H1 (cell line): ENCODE results near the gene USP43. TPM values are rescaled to one million over a fixed set of nuclear protein-coding genes. Genes with fewer than 3 reads are reported as not detected.

ENCODE experiments used
- BACH1 ChIP-seq: IDR thresholded peaks from 2 replicates; pipeline ENCODE4 v1.6.1; 2012; ENCODE audit warnings: low read length, improper control_type of control experiment
- CBX5 ChIP-seq: fragments of 300-800, 300-1000 bp; sonication (generic); IDR thresholded peaks from 2 replicates; pipeline ENCODE4 v1.7.1; 2016; ENCODE audit warnings: antibody characterized with exemption, low read length, low read depth
- CHD7 ChIP-seq: fragments of 300-600 bp; sonication (generic); IDR thresholded peaks from 2 replicates; pipeline ENCODE4 v1.7.1; 2012; ENCODE audit warnings: low read length, moderate library complexity, mild to moderate bottlenecking, inconsistent platforms; ENCODE audit not compliant: insufficient replicate concordance
- RBBP5 ChIP-seq: IDR thresholded peaks from 2 replicates; pipeline ENCODE4 v1.7.1; 2012; ENCODE audit warnings: low read depth, mild to moderate bottlenecking, inconsistent platforms, low read length, moderate library complexity, borderline replicate concordance
- SP2 ChIP-seq: IDR thresholded peaks from 2 replicates; pipeline ENCODE4 v1.6.1; 2012; ENCODE audit warnings: mild to moderate bottlenecking, low read length, inconsistent platforms
- polyA plus RNA-seq, 7 experiments: library from polyadenylated mRNA; depleted of rRNA in 3 of 7; stranded (reverse) in 5 of 7; unstranded in 2 of 7; fragments of >200 nt in 5 of 7; fragments of 200-250 nt in 2 of 7; gene quantifications; 1 replicate in 5 of 7; 2 replicates in 1 of 7; 4 replicates in 1 of 7; pipeline versions ENCODE4 v1.2.1 to v1.2.3, GENCODE V29; 2011 to 2013; ENCODE audit warnings: missing spikeins in 2 of 7, mixed read lengths in 2 of 7
- total RNA-seq: library from RNA; stranded (reverse); fragmentation: NEBNext Ultra II Directional; extraction: Animal tissue kit (Norgen Biotek cat#: 25700); gene quantifications from 2 replicates; pipeline ENCODE4 v1.2.1, GENCODE V29; 2021

Gene USP43
- total and polyA plus RNA-seq, 2 of the 8 experiments (the other 6 are each of a cell fraction or from before 2014, with no cell fraction given) = 3.0 to 7.2 TPM

GRCh38 chr17:9635340-9635739, 10.0 kb upstream of the USP43 start (continued):
- TF ChIP-seq CHD7 (no peak), BACH1 (no peak), CBX5 (no peak), RBBP5 (no peak), SP2 (no peak)
